ENCODE results near the gene KRT85.

KRT85 gene

DNA sequence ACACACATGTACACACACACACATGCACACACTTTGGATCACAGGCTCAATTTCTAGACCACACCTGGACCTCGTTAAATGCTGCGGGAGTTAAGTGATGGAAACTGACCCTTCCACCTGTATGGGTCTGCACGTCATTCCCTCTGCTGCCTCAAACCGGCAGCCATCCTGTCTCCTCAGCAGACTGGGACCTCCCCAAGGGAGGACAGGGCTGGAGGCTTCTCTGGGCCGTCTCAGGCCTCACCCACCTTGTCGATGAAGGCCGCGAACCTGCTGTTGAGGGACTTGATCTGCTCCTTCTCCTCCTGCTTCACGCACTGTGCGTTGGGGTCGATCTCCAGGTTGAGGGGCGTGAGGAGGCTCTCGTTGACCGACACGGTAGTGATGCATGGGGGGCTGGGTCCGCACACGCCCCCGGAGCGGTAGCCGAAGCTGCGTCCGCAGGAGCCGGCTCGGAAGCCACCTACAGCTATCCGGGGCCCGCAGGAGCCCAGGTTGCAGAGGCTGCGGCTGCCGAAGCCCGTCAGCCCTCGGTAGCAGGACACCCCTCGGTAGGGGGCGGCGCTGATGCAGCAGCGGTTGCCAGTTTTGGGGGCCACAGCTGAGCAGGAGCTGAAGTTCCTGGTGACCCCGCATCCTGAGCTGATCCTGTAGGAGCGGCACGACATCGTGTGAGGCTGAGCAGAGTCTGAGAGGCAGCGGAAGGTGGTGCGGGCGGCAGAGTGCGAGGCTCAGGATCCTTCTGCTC lies at the start of gene KRT85:
Gene KRT85, minus strand, starts transcription at position 744 of the 748 bp plus-strand sequence. Its CDS starts 76 bp downstream, at position 668.
- Histone ChIP-seq H3K4me1 (ENCODE audit: insufficient read depth, low read length, poor library complexity, severe bottlenecking) (peaks cover 2% of the 10 kb centered on the region), H3K36me3 (ENCODE audit: insufficient read depth, low read length) (no peaks in the 10 kb centered on the region), H3K9ac (ENCODE audit: low read depth, low read length, poor library complexity, severe bottlenecking) (no peak within 1 kb of the TSS), H3K4me3 (ENCODE audit: low read length, poor library complexity, severe bottlenecking) (no peak within 1 kb of the TSS), H3K4me2 (ENCODE audit: low read depth, low read length, poor library complexity, severe bottlenecking) (no peak within 1 kb of the TSS), H3K79me2 (ENCODE audit: insufficient read depth, low read length) (no peaks in the 10 kb centered on the region), H4K20me1 (ENCODE audit: insufficient read depth, low read length, poor library complexity, severe bottlenecking) (no peaks in the 10 kb centered on the region), H2AFZ (ENCODE audit: low read length) (no peak within 1 kb of the TSS), H3F3A (ENCODE audit: low read depth) (no peaks in the 10 kb centered on the region), H3K9me3 (ENCODE audit: insufficient read depth, low read depth, low read length) (no peaks in the 10 kb centered on the region), H3K27me3 (ENCODE audit: insufficient read depth, low read length, poor library complexity, severe bottlenecking) (no peaks in the 10 kb centered on the region), H3K9me2 (replicated peaks; ENCODE audit: low read depth, low read length) (no peaks in the 10 kb centered on the region)
- TF ChIP-seq EZH2phosphoT487 (IDR thresholded peaks at IDR 0.05; ENCODE audit: borderline replicate concordance) (no peak), CTCF (conservative IDR thresholded peaks at IDR 0.05; ENCODE audit: low read length) (no peak)

DNA sequence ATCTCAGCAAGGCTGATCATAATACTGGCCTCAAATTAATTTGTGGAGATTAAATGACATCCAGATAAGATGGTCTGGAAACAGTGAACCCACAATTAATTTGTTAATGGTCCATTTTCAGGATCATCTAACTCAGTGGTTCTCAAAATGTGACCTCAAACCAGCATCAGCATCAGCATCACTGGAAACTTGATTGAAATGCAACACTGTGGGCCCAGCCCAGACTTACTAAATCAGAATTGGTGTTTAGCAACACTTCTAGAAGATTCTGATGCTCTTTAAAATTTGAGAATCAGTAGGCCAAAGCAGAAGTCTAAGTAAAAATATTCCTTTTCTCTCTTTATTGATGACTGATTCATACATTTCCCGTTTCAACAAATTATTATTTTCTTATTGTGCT lies 49.5 kb upstream of the KRT85 start:
- no peak for TF ChIP-seq EZH2phosphoT487 (IDR thresholded peaks at IDR 0.05; ENCODE audit: borderline replicate concordance)
- TF ChIP-seq CTCF (conservative IDR thresholded peaks at IDR 0.05; ENCODE audit: low read length), result no peak
- no peak overlapping the region for H3K4me2 ChIP-seq (ENCODE audit: low read depth, low read length, poor library complexity, severe bottlenecking)
- H3K4me3 ChIP-seq (ENCODE audit: low read length, poor library complexity, severe bottlenecking), result no peak overlapping the region
- H3K9me2 ChIP-seq (replicated peaks; ENCODE audit: low read depth, low read length), result no peaks in the 10 kb centered on the region
- H2AFZ ChIP-seq (ENCODE audit: low read length), result no peak overlapping the region
- no peaks in the 10 kb centered on the region for H3K27me3 ChIP-seq (ENCODE audit: insufficient read depth, low read length, poor library complexity, severe bottlenecking)
- no peaks in the 10 kb centered on the region for H3F3A ChIP-seq (ENCODE audit: low read depth)
- H3K9ac ChIP-seq (ENCODE audit: low read depth, low read length, poor library complexity, severe bottlenecking), result no peak overlapping the region
- no peaks in the 10 kb centered on the region for H3K79me2 ChIP-seq (ENCODE audit: insufficient read depth, low read length)
- no peaks in the 10 kb centered on the region for H3K4me1 ChIP-seq (ENCODE audit: insufficient read depth, low read length, poor library complexity, severe bottlenecking)
- H3K36me3 ChIP-seq (ENCODE audit: insufficient read depth, low read length), result no peaks in the 10 kb centered on the region
- no peaks in the 10 kb centered on the region for H3K9me3 ChIP-seq (ENCODE audit: insufficient read depth, low read depth, low read length)
- no peaks in the 10 kb centered on the region for H4K20me1 ChIP-seq (ENCODE audit: insufficient read depth, low read length, poor library complexity, severe bottlenecking)

- Histone ChIP-seq H3K36me3 (ENCODE audit: insufficient read depth, low read length) (no peaks in the 10 kb centered on the region), H3K4me3 (ENCODE audit: low read length, poor library complexity, severe bottlenecking) (no peak overlapping the region), H3K9ac (ENCODE audit: low read depth, low read length, poor library complexity, severe bottlenecking) (no peak overlapping the region), H3K27me3 (ENCODE audit: insufficient read depth, low read length, poor library complexity, severe bottlenecking) (no peaks in the 10 kb centered on the region), H3K9me2 (replicated peaks; ENCODE audit: low read depth, low read length) (no peaks in the 10 kb centered on the region), H3K9me3 (ENCODE audit: insufficient read depth, low read depth, low read length) (no peaks in the 10 kb centered on the region), H4K20me1 (ENCODE audit: insufficient read depth, low read length, poor library complexity, severe bottlenecking) (no peaks in the 10 kb centered on the region), H3F3A (ENCODE audit: low read depth) (no peaks in the 10 kb centered on the region), H3K4me2 (ENCODE audit: low read depth, low read length, poor library complexity, severe bottlenecking) (no peak overlapping the region), H3K79me2 (ENCODE audit: insufficient read depth, low read length) (no peaks in the 10 kb centered on the region), H2AFZ (ENCODE audit: low read length) (no peak overlapping the region), H3K4me1 (ENCODE audit: insufficient read depth, low read length, poor library complexity, severe bottlenecking) (no peaks in the 10 kb centered on the region)
- TF ChIP-seq EZH2phosphoT487 (IDR thresholded peaks at IDR 0.05; ENCODE audit: borderline replicate concordance) (no peak), CTCF (conservative IDR thresholded peaks at IDR 0.05; ENCODE audit: low read length) (no peak)
Measured at GRCh38 chr12:52415870-52416750, 48.8 kb upstream of the KRT85 start.
